GM12878 (cell line): ENCODE measurements around the gene HSP90AB1. TPM values are rescaled to one million over a fixed set of nuclear protein-coding genes. Genes with fewer than 3 reads are reported as not detected.

Experiments used
- ATAC-seq: fragments of 200-7000 bp; cut with Tn5 transposase; 3 replicates; pipeline ENCODE4 v1.9.1; 2020; ENCODE audit warnings: mild to moderate bottlenecking, moderate library complexity
- BruUV-seq: library from RNA; stranded (reverse); fragments of 400-500 nt; replicated peaks from 2 replicates; lab custom pipeline; 2021; lab: Mats Ljungman, UMichigan
- CTCF ChIA-PET: fragments of 300-600 bp; sonication (Branson Sonifier 250); formaldehyde crosslinking; extraction: SDS; loops from one replicate; lab custom pipeline; 2021; ENCODE audit warnings: inconsistent platforms; lab: Yijun Ruan, JAX
- POLR2A ChIA-PET: fragments of 350-600 bp; formaldehyde crosslinking; extraction: SDS; loops from one replicate; lab custom pipeline; 2021; ENCODE audit warnings: inconsistent platforms; lab: Charles Lee
- RAD21 ChIA-PET: fragments of 300-600 bp; sonication (Branson Sonifier 250); formaldehyde crosslinking; loops from one replicate; lab custom pipeline; 2023; ENCODE audit warnings: antibody characterized with exemption; ENCODE audit not compliant: unreplicated experiment; lab: Charles Lee
- SMC1A ChIA-PET: fragments of 300-600 bp; sonication (Branson Sonifier 250); formaldehyde crosslinking; loops from one replicate; lab custom pipeline; 2023; ENCODE audit not compliant: unreplicated experiment, uncharacterized antibody; lab: Charles Lee
- DNase-seq: peaks from one replicate; pipeline ENCODE4 v3.0.0-alpha.2; 2011; ENCODE audit warnings: low read depth, low spot score
- FAIRE-seq: peaks from 3 replicates; lab custom pipeline; 2011; peaks lifted over from hg19 to GRCh38; lab: Jason Lieb, UNC
- H2AFZ ChIP-seq: 2 replicates; pipeline ENCODE4 v1.6.0; 2011; ENCODE audit warnings: low read depth, low read length, control low read depth; ENCODE audit not compliant: control insufficient read depth
- H3K27ac ChIP-seq: 2 replicates; pipeline ENCODE4 v1.5.1; 2011; ENCODE audit warnings: control low read depth; ENCODE audit not compliant: control insufficient read depth, insufficient read depth
- H3K27me3 ChIP-seq, 2 experiments: replicated peaks in 1 of 2; 2 replicates each; pipeline versions ENCODE4 v1.6.0 to v1.6.1; 2011; ENCODE audit warnings: low read length in 1 of 2; ENCODE audit not compliant: control insufficient read depth in 2 of 2, insufficient read depth in 2 of 2
- H3K36me3 ChIP-seq, 2 experiments: 2 replicates each; pipeline ENCODE4 v1.5.1; 2011; ENCODE audit warnings: low read length in 1 of 2; ENCODE audit not compliant: control insufficient read depth in 2 of 2, insufficient read depth in 2 of 2
- H3K4me1 ChIP-seq: 2 replicates; pipeline ENCODE4 v1.6.1; 2011; ENCODE audit warnings: mild to moderate bottlenecking, low read length, moderate library complexity, mixed read lengths; ENCODE audit not compliant: control insufficient read depth, insufficient read depth
- H3K4me2 ChIP-seq: 2 replicates; pipeline ENCODE4 v1.6.0; 2011; ENCODE audit warnings: control low read depth; ENCODE audit not compliant: control insufficient read depth, insufficient read depth
- H3K4me3 ChIP-seq: fragments of 200-600 bp; sonication (generic); 2 replicates; pipeline ENCODE4 v1.5.1; 2016
- H3K79me2 ChIP-seq: 2 replicates; pipeline ENCODE4 v1.6.0; 2011; ENCODE audit warnings: low read length; ENCODE audit not compliant: control insufficient read depth, insufficient read depth
- H3K9ac ChIP-seq: 2 replicates; pipeline ENCODE4 v1.8.0; 2011; ENCODE audit warnings: low read length, control low read depth, mixed read lengths; ENCODE audit not compliant: control insufficient read depth, insufficient read depth
- H3K9me3 ChIP-seq: replicated peaks from 3 replicates; pipeline ENCODE4 v1.5.1; 2011; ENCODE audit warnings: mild to moderate bottlenecking, low read length; ENCODE audit not compliant: control insufficient read depth, insufficient read depth
- H4K20me1 ChIP-seq: 2 replicates; pipeline ENCODE4 v1.6.0; 2011; ENCODE audit not compliant: control insufficient read depth, insufficient read depth
- ATF7 ChIP-seq: fragments of 450-650 bp; IDR thresholded peaks from 2 replicates; pipeline ENCODE4 v1.6.1; 2016; ENCODE audit warnings: low read depth, mild to moderate bottlenecking
- BACH1 ChIP-seq: fragments of 450-650 bp; IDR thresholded peaks from 2 replicates; pipeline ENCODE4 v1.6.1; 2017; ENCODE audit warnings: mild to moderate bottlenecking, borderline replicate concordance
- BHLHE40 ChIP-seq, 2 experiments: fragments of 450-650 bp in 1 of 2; IDR thresholded peaks; 2 replicates each; pipeline ENCODE4 v1.6.1; 2011 to 2017; ENCODE audit warnings: low read depth in 2 of 2, borderline replicate concordance in 1 of 2, improper control_type of control experiment in 1 of 2, low read length in 1 of 2, mild to moderate bottlenecking in 1 of 2
- CBX3 ChIP-seq: fragments of 200-600 bp; sonication (generic); IDR thresholded peaks from 2 replicates; pipeline ENCODE4 v1.6.1; 2016; ENCODE audit warnings: low read depth, borderline replicate concordance
- CBX5 ChIP-seq: sonication (generic); IDR thresholded peaks from 2 replicates; pipeline ENCODE4 v1.6.1; 2016; ENCODE audit warnings: low read depth, moderate library complexity, mild to moderate bottlenecking, inconsistent platforms
- EP300 ChIP-seq, 2 experiments: fragments of 150-350 bp in 1 of 2; IDR thresholded peaks; 2 replicates each; pipeline ENCODE4 v1.6.1; 2011 to 2012; ENCODE audit warnings: low read depth in 2 of 2, low read length in 2 of 2, borderline replicate concordance in 1 of 2, improper control_type of control experiment in 1 of 2, inconsistent platforms in 1 of 2; ENCODE audit not compliant: control insufficient read depth in 1 of 2
- HDGF ChIP-seq: fragments of 450-650 bp; IDR thresholded peaks from 2 replicates; pipeline ENCODE4 v1.6.1; 2016; ENCODE audit warnings: antibody characterized with exemption
- IKZF2 ChIP-seq, 2 experiments: fragments of 450-650 bp; IDR thresholded peaks; 2 replicates each; pipeline ENCODE4 v1.6.1; 2017; ENCODE audit warnings: mild to moderate bottlenecking in 2 of 2, moderate library complexity in 2 of 2
- KAT2A ChIP-seq: conservative IDR thresholded peaks from 2 replicates; pipeline ENCODE4 v1.6.1; 2011; ENCODE audit warnings: low read depth, low read length; ENCODE audit not compliant: control insufficient read depth
- MLLT1 ChIP-seq: fragments of 450-650 bp; IDR thresholded peaks from 2 replicates; pipeline ENCODE4 v1.6.1; 2016; ENCODE audit warnings: mild to moderate bottlenecking
- MTA2 ChIP-seq: fragments of 450-650 bp; IDR thresholded peaks from 2 replicates; pipeline ENCODE4 v1.6.1; 2016; ENCODE audit warnings: low read depth, mild to moderate bottlenecking, moderate library complexity
- NFYB ChIP-seq: IDR thresholded peaks from 2 replicates; pipeline ENCODE4 v1.6.1; 2011; ENCODE audit warnings: low read depth, mild to moderate bottlenecking, low read length, improper control_type of control experiment, moderate library complexity; ENCODE audit not compliant: insufficient read depth
- SIN3A ChIP-seq: IDR thresholded peaks from 2 replicates; pipeline ENCODE4 v1.6.1; 2012; ENCODE audit warnings: low read depth, low read length, improper control_type of control experiment
- SIX5 ChIP-seq: IDR thresholded peaks from 2 replicates; pipeline ENCODE4 v1.6.1; 2011; ENCODE audit warnings: mild to moderate bottlenecking, low read depth, low read length, moderate library complexity; ENCODE audit not compliant: severe bottlenecking
- SMAD1 ChIP-seq: fragments of 450-650 bp; IDR thresholded peaks from 2 replicates; pipeline ENCODE4 v1.6.1; 2018; ENCODE audit warnings: mild to moderate bottlenecking, low read depth; ENCODE audit not compliant: partially characterized antibody
- SPI1 ChIP-seq: IDR thresholded peaks from 2 replicates; pipeline ENCODE4 v1.6.1; 2011; ENCODE audit warnings: low read depth, mild to moderate bottlenecking, low read length, moderate library complexity, borderline replicate concordance; ENCODE audit not compliant: insufficient read depth
- ZNF24 ChIP-seq: fragments of 450-650 bp; IDR thresholded peaks from 2 replicates; pipeline ENCODE4 v1.6.1; 2017; ENCODE audit warnings: antibody characterized with exemption, mild to moderate bottlenecking
- WGBS: methylation state at CpG from one replicate; pipeline ENCODE4 v1.1.6; 2016; ENCODE audit warnings: low lambda C conversion rate; ENCODE audit not compliant: insufficient replicate concordance, insufficient coverage; ENCODE audit errors: missing lambda C conversion rate; 5-methylcytosine and 5-hydroxymethylcytosine counted together
- in situ Hi-C: fragments of 300-500 bp; cut with MboI; formaldehyde crosslinking; loops from 9 replicates; pipeline ENCODE4 v1.14.3; 2018; ENCODE audit warnings: mixed read lengths
- intact Hi-C: fragments of 100-400 bp; cut with micrococcal nuclease; formaldehyde crosslinking; loops from one replicate; pipeline ENCODE4 v1.14.2; 2022; ENCODE audit not compliant: unreplicated experiment
- polyA plus RNA-seq, 11 experiments: library from polyadenylated mRNA; depleted of rRNA in 4 of 11; unstranded in 6 of 11; stranded (reverse) in 5 of 11; fragments of >200 nt; fragmentation: Nextera tagmentation in 4 of 11; fragmentation: Illumina TruSeq in 1 of 11; extraction: Ambion mirVana in 4 of 11; extraction: Trizol in 1 of 11; gene quantifications; 1 replicate in 1 of 11; 2 replicates in 10 of 11; pipeline versions ENCODE4 v1.2.1 to v1.2.3, GENCODE V29; 2011 to 2016; ENCODE audit warnings: inconsistent platforms in 2 of 11, missing spikeins in 2 of 11, low read depth in 1 of 11
- total RNA-seq, 4 experiments: library from RNA; depleted of rRNA in 3 of 4; stranded (reverse); fragments of >200 nt in 3 of 4; fragmentation: Illumina TruSeq in 1 of 4; extraction: Trizol in 1 of 4; gene quantifications; 2 replicates each; pipeline versions ENCODE4 v1.2.1 to v1.2.3, GENCODE V29; 2013 to 2021
- TF ChIP-seq, protein P1 (sequence below): IDR thresholded peaks from 2 replicates; pipeline ENCODE4 v1.6.1; 2011; ENCODE audit warnings: mild to moderate bottlenecking, low read depth, low read length, moderate library complexity; ENCODE audit not compliant: insufficient replicate concordance
- TF ChIP-seq, protein P2 (sequence below): fragments of 450-650 bp; IDR thresholded peaks from 2 replicates; pipeline ENCODE4 v1.6.1; 2017; ENCODE audit warnings: low read depth, mild to moderate bottlenecking, moderate library complexity

The HSP90AB1 gene
- total and polyA plus RNA-seq, 10 of the 15 experiments (the other 5 are each of a cell fraction or from before 2014, with no cell fraction given), result 988 to 1,682 (median 1,146) TPM

GRCh38 chr6:44265722-44266233 is 18.9 kb downstream of the HSP90AB1 start:
- BruUV-seq, result no TSS peak
- 16% methylated on average over 17 of the region's 17 CpGs for WGBS
- Histone ChIP-seq H2AFZ (peak overlapping the region; percentile 33), H4K20me1 (no peaks in the 10 kb centered on the region), H3K9ac (peak overlapping the region; percentile 62), H3K4me2 (peak overlapping the region; percentile 99), H3K36me3 (peaks cover 0 to 2% of the 10 kb centered on the region in 2 experiments; a peak in 1 of 4 replicates), H3K79me2 (peaks cover 48% of the 10 kb centered on the region), H3K27me3 (peaks cover 0 to 2% of the 10 kb centered on the region in 2 experiments; a peak in 1 of 4 replicates), H3K27ac (peak overlapping the region; percentile 99), H3K9me3 (no peaks in the 10 kb centered on the region), H3K4me1 (peaks cover 44% of the 10 kb centered on the region), H3K4me3 (peak overlapping the region; percentile 61)
- intact Hi-C loops, result loop anchor here (2.0 kb wide), 1 partner anchor 47 kb away; the partner anchor contains the start of gene AARS2
- POLR2A ChIA-PET, result interaction anchor here (0.7 to 1.7 kb wide), 3 partner anchors 9 to 165 kb away, joined by 3 to 6 read pairs (median 5); partner anchors contain the start of genes HSP90AB1 and SLC35B2
- FAIRE-seq (no peak), DNase-seq (no peak), ATAC-seq (no peak)
- RAD21 ChIA-PET, result interaction anchor here (1.3 to 3.2 kb wide), 4 partner anchors 9 to 93 kb away, joined by 3 to 20 read pairs (median 6); no protein-coding TSS in a partner anchor
- SMC1A ChIA-PET, result interaction anchor here (3.0 to 4.6 kb wide), 2 partner anchors 72 to 93 kb away, joined by 11 to 79 read pairs; no protein-coding TSS in a partner anchor
- CTCF ChIA-PET, result interaction anchor here (0.6 to 6.3 kb wide), 9 partner anchors 11 to 193 kb away, joined by 3 to 163 read pairs (median 22); partner anchors contain the start of genes AARS2 and SLC35B2
- in situ Hi-C loops, result loop anchor here (5.0 kb wide), 1 partner anchor 72 kb away; no protein-coding TSS in a partner anchor
- TF ChIP-seq CBX3 (no peak), MTA2 (peak; percentile 20; the same call in 1 of the 2 replicates), SIX5 (no peak), IKZF2 (IDR thresholded peaks at IDR 0.05) (peak; percentile 7 to 29; a peak in 2 of 4 replicates), ATF7 (peak; percentile 73), HDGF (peak; percentile 95), NFYB (no peak), KAT2A (no peak), MLLT1 (peak; percentile 44; the same call in 1 of the 2 replicates), BACH1 (no peak), BHLHE40 (IDR thresholded peaks at IDR 0.05; ENCODE audit: borderline replicate concordance in 1 of 2, low read depth in 2 of 2, low read length in 1 of 2) (0 out of 4 replicates have a peak, but pooled peaks of 1 of the 2 experiments have one; percentile 2), SMAD1 (peak; percentile 53), SIN3A (no peak; the same call in 1 of the 2 replicates), ZNF24 (peak; percentile 100), EP300 (IDR thresholded peaks at IDR 0.05; ENCODE audit: borderline replicate concordance in 1 of 2, control insufficient read depth in 1 of 2, low read depth in 2 of 2, low read length in 2 of 2) (no peak), SPI1 (peak; percentile 7; the same call in 1 of the 2 replicates), CBX5 (no peak)
- TF ChIP-seq, protein P1, sequence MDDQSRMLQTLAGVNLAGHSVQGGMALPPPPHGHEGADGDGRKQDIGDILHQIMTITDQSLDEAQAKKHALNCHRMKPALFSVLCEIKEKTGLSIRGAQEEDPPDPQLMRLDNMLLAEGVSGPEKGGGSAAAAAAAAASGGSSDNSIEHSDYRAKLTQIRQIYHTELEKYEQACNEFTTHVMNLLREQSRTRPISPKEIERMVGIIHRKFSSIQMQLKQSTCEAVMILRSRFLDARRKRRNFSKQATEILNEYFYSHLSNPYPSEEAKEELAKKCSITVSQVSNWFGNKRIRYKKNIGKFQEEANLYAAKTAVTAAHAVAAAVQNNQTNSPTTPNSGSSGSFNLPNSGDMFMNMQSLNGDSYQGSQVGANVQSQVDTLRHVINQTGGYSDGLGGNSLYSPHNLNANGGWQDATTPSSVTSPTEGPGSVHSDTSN, result no peak
- TF ChIP-seq, protein P2, sequence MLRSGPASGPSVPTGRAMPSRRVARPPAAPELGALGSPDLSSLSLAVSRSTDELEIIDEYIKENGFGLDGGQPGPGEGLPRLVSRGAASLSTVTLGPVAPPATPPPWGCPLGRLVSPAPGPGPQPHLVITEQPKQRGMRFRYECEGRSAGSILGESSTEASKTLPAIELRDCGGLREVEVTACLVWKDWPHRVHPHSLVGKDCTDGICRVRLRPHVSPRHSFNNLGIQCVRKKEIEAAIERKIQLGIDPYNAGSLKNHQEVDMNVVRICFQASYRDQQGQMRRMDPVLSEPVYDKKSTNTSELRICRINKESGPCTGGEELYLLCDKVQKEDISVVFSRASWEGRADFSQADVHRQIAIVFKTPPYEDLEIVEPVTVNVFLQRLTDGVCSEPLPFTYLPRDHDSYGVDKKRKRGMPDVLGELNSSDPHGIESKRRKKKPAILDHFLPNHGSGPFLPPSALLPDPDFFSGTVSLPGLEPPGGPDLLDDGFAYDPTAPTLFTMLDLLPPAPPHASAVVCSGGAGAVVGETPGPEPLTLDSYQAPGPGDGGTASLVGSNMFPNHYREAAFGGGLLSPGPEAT, result peak; percentile 55; the same call in 1 of the 2 replicates
